Thoracic aorta (tissue), 2 donors: ENCODE measurements around the gene ADRM1. TPM values are rescaled to one million over a fixed set of nuclear protein-coding genes. Genes with fewer than 3 reads are reported as not detected.

ENCODE experiments used
- ATAC-seq: fragments of 150-250 bp; one replicate; pipeline ENCODE4 v1.8.0; 2017; ENCODE audit warnings: low read depth; ENCODE audit not compliant: insufficient number of reproducible peaks, low FRiP score
- DNase-seq: peaks from one replicate; pipeline ENCODE4 v3.0.0-alpha.2; 2020; ENCODE audit warnings: low spot score
- H3K27ac ChIP-seq, 2 donors: fragments of 200-600 bp; sonication (generic); 1 replicate in 1 of 2; 2 replicates in 1 of 2; pipeline ENCODE4 v1.5.1; 2016; ENCODE audit warnings: mild to moderate bottlenecking in 2 of 2, moderate library complexity in 2 of 2
- H3K27me3 ChIP-seq: fragments of 200-600 bp; sonication (generic); replicated peaks from 2 replicates; pipeline ENCODE4 v1.6.0; 2016; ENCODE audit warnings: mild to moderate bottlenecking; ENCODE audit not compliant: insufficient read depth
- H3K36me3 ChIP-seq: fragments of 200-600 bp; sonication (generic); one replicate; pipeline ENCODE4 v1.5.1; 2016
- H3K4me1 ChIP-seq, 2 donors: fragments of 200-600 bp; sonication (generic); 1 replicate in 1 of 2; 2 replicates in 1 of 2; pipeline versions ENCODE4 v1.5.1 to v1.6.0; 2016; ENCODE audit warnings: low read depth in 2 of 2, mild to moderate bottlenecking in 1 of 2; ENCODE audit not compliant: control insufficient read depth in 1 of 2
- H3K4me3 ChIP-seq: fragments of 200-600 bp; sonication (generic); 2 replicates; pipeline ENCODE4 v1.5.1; 2016; ENCODE audit warnings: mild to moderate bottlenecking
- H3K9me3 ChIP-seq: fragments of 200-600 bp; sonication (generic); 2 replicates; pipeline ENCODE4 v1.5.1; 2016
- total RNA-seq, 2 donors: library from RNA; depleted of rRNA; stranded (reverse); fragments of >200 nt; gene quantifications; one replicate each; pipeline versions ENCODE4 v1.1.0 to v1.2.3, GENCODE V29; 2016
- TF ChIP-seq, protein P1 (sequence below): fragments of 200-600 bp; sonication (generic); IDR thresholded peaks from one replicate; pipeline ENCODE4 v1.5.1; 2019; ENCODE audit warnings: antibody characterized with exemption

Gene ADRM1
- total RNA-seq, 2 donors from 2014 or later: 98.8 to 113 TPM

DNA sequence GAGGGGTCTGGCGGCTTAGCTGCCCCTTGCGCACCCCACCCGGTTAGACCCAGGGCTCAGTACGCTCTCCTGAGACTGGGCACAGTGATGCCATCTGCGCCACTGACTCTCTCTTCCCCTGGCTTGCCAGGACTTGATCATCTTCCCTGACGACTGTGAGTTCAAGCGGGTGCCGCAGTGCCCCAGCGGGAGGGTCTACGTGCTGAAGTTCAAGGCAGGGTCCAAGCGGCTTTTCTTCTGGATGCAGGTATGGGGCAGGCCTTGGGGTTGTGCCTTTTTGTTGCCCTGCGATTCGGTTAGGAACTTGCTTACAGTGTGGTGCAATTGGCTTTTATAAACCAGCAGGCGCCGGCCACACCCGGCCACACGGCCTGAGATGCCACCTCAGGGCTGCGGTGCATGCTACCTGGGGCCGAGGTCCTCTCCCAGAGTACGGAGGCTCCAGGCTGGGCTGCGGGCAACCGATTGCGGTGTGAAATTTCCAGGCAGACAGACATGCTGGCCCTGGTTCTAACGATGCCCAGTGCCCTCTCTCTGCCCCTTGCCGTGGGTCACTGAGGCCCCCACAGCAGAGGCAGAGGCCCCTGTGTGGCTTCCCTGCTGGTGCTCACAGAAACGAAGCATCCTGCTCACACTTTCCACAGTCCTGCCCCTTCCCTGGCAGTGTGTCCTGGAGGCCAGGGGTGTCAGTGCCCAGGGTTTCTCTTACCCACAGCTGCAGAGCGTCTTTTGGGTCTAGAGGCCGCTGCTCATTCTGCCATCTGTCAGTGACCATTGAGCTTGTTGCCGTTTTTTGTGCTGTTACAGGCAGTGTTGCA, 1.7 kb downstream of the ADRM1 start:
- H3K4me1 ChIP-seq: peaks cover 13 to 29% of the 10 kb centered on the region in 2 donors
- ATAC-seq (no peak), DNase-seq (no peak)
- H3K4me3 ChIP-seq: peak overlapping the region; percentile 97
- H3K9me3 ChIP-seq: no peaks in the 10 kb centered on the region
- peak overlapping the region in 1 of 2 donors; percentile 100 for H3K27ac ChIP-seq
- TF ChIP-seq, protein P1, sequence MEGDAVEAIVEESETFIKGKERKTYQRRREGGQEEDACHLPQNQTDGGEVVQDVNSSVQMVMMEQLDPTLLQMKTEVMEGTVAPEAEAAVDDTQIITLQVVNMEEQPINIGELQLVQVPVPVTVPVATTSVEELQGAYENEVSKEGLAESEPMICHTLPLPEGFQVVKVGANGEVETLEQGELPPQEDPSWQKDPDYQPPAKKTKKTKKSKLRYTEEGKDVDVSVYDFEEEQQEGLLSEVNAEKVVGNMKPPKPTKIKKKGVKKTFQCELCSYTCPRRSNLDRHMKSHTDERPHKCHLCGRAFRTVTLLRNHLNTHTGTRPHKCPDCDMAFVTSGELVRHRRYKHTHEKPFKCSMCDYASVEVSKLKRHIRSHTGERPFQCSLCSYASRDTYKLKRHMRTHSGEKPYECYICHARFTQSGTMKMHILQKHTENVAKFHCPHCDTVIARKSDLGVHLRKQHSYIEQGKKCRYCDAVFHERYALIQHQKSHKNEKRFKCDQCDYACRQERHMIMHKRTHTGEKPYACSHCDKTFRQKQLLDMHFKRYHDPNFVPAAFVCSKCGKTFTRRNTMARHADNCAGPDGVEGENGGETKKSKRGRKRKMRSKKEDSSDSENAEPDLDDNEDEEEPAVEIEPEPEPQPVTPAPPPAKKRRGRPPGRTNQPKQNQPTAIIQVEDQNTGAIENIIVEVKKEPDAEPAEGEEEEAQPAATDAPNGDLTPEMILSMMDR: no peak
- H3K27me3 ChIP-seq: no peaks in the 10 kb centered on the region
- peaks cover 39% of the 10 kb centered on the region for H3K36me3 ChIP-seq

DNA sequence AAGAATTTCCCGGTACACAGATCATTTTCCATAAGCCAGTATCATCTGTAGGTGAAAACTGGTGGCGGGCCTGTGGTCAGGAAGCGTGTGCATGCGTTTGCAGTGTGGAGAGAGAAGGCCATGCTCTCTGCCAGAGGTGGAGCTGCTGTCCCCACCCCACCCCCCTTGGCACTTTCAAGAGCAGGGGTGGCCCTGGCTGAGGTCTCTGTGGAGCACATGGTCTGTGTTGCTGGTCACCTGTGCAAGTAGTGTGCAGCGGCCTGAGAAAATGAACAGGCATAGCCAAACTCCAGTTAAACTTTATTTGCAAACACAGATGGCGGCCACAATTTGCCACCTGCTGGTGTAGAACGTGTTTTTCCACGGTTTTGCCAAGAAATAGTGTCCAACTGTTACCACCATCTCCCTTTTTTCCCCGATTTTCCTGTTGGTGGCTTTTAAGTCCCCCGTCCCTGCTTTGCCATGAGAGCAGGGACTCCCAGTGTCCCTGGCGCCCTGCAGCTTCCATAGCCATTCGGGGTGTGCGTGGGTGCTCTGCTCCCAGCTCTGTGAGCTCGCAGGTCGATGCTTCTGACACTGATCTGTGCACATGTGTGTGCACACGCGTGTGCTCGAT, 2.5 kb downstream of the ADRM1 start:
- Histone ChIP-seq H3K4me1 (peaks cover 13 to 29% of the 10 kb centered on the region in 2 donors), H3K9me3 (no peaks in the 10 kb centered on the region), H3K4me3 (no peak overlapping the region), H3K27me3 (no peaks in the 10 kb centered on the region), H3K27ac (no peak overlapping the region), H3K36me3 (peaks cover 45% of the 10 kb centered on the region)
- TF ChIP-seq, protein P1: no peak
- ATAC-seq (no peak), DNase-seq (no peak)

DNA sequence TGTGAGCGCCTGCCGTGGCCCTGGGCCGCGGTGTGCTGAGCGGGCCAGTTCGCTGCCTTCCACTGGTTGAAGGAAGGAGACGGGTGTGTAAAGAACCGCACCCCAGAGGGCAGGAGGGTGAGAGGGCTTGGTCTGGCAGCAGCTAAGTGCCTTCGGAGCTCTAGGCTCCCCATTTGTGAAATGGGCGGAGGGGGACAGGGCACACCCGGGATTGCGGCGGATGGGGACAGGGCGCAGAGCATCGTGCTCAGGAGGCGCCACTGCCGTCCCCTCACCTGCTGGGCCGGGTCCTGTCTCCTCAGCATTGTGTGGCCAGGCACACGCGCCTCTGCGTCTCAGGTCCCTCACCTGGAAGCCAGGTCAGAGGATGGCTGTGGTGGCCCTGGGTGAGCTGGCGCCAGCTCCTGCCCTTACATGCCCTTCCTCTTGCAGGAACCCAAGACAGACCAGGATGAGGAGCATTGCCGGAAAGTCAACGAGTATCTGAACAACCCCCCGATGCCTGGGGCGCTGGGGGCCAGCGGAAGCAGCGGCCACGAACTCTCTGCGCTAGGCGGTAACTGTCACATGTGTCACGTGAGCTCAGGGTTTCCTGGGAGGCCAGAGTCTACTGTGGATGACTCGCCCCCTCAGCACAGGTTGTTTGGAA, 3.1 kb downstream of the ADRM1 start:
- Histone ChIP-seq H3K27me3 (no peaks in the 10 kb centered on the region), H3K4me1 (peaks cover 13 to 29% of the 10 kb centered on the region in 2 donors), H3K36me3 (peaks cover 51% of the 10 kb centered on the region), H3K27ac (no peak overlapping the region), H3K4me3 (no peak overlapping the region), H3K9me3 (no peaks in the 10 kb centered on the region)
- DNase-seq (no peak), ATAC-seq (no peak)
- TF ChIP-seq, protein P1: no peak

DNA sequence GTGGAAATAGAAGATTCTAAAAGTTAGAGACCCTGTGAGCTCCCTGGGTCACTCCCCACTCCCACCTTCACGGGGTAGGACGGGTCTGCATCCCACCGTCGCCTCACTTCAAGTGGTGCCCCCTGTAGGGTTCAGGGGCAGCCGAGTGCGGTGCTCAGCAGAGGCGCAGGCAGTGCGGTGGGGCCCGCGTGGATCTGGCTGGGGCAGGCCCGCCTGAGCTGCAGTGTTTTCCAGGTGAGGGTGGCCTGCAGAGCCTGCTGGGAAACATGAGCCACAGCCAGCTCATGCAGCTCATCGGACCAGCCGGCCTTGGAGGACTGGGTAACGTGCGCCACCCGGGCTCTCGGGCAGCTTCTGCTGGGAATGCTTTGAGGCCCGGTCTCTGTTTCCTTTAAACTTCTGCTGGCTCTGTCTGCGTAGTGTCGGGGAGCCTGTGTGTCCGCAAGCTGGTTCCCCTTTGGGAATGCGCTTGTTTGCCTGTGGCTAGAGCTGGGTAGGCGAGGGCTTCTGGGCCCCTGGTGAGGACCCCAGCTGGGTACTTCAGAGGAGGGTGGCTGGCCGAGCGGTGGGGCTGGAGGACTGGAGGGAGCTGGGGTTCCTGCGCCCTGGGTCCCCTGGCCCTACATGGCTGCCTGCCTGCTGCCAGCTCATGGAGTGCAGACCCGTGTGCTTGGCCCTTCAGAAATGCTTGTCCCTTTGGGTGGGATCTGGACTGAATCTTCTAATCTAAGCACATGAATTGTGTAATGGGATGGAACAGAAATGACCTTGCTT, 3.8 kb downstream of the ADRM1 start:
- Histone ChIP-seq H3K27ac (no peak overlapping the region), H3K27me3 (no peaks in the 10 kb centered on the region), H3K9me3 (no peaks in the 10 kb centered on the region), H3K4me1 (peaks cover 13 to 29% of the 10 kb centered on the region in 2 donors), H3K4me3 (no peak overlapping the region), H3K36me3 (peaks cover 58% of the 10 kb centered on the region)
- DNase-seq (no peak), ATAC-seq (no peak)
- TF ChIP-seq, protein P1: no peak
